Measurements from ENCODE around the gene BECN2.
"Not testable (repeated sequence)": the region's sequence is repeated elsewhere in the genome, so short reads cannot be mapped to it uniquely, and the experiment has no call there.

Gene BECN2

DNA sequence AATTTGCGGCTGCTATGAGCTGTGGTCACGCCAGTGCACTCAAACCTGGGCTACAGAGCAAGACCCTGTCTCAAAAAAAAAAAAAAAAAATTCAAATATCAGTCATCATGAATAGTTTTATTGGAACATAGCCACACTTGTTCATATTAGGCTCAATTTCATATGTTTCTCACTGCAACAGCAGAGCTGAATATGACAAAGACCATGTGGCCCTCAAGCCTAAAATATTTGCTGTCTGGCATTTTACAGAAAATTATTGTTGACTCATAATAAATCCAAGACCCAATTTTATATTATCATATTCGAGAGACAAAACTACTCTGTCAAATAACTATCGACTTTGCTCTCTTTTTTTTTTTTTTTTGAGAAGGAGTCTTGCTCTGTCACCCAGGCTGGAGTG lies 11.0 kb downstream of the BECN2 start:
- no peak for DNase-seq (ENCODE audit: low read depth)
- in situ Hi-C loops (cut with HindIII; ENCODE audit: low sequenced_read_pairs): no loop called here

DNA sequence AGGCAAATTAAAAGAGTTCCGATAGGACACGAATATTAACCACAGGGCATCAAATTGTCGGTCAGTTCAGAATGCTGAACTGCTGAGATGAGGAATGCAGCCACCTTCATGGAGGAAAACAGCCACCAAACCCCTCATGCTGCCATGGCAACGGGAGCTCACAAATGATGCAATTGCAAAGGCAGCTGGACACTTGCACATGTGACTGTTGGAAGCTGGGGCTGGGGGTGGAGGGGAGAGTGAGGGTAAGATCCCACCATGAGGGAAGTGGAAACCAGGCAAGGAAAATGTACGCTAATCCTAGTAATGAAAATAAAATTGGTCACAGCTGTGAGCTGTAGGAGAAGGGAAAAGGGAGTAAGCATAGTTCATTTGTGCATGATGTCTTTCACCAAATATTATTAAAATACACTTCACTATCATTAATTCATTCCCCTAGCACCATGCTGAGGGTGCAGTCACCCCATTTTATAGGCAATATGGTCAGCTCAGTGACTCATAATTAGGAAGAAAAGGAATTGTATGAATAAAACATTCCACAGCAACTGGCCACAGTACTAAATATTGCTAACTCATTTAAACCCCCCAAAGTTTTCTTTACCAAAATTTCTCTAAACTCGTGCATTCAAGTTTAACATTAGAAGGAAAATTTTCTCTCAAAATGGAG lies 15.3 kb downstream of the BECN2 start:
- H3K4me3 ChIP-seq (ENCODE audit: low read depth, low read length): no peak overlapping the region
- in situ Hi-C loops (cut with HindIII; ENCODE audit: low sequenced_read_pairs): no loop called here
- TF ChIP-seq, protein P1, sequence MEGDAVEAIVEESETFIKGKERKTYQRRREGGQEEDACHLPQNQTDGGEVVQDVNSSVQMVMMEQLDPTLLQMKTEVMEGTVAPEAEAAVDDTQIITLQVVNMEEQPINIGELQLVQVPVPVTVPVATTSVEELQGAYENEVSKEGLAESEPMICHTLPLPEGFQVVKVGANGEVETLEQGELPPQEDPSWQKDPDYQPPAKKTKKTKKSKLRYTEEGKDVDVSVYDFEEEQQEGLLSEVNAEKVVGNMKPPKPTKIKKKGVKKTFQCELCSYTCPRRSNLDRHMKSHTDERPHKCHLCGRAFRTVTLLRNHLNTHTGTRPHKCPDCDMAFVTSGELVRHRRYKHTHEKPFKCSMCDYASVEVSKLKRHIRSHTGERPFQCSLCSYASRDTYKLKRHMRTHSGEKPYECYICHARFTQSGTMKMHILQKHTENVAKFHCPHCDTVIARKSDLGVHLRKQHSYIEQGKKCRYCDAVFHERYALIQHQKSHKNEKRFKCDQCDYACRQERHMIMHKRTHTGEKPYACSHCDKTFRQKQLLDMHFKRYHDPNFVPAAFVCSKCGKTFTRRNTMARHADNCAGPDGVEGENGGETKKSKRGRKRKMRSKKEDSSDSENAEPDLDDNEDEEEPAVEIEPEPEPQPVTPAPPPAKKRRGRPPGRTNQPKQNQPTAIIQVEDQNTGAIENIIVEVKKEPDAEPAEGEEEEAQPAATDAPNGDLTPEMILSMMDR (IDR thresholded peaks at IDR 0.05; ENCODE audit: low read depth, low read length, missing control alignments): no peak
- DNase-seq (ENCODE audit: low read depth): peak; percentile 51

More for the DNA sequence above, 11.0 kb downstream of the BECN2 start:
- H3K4me3 ChIP-seq (ENCODE audit: low read depth, low read length): no peak overlapping the region
- TF ChIP-seq, protein P1 (IDR thresholded peaks at IDR 0.05; ENCODE audit: low read depth, low read length, missing control alignments): no peak

DNA sequence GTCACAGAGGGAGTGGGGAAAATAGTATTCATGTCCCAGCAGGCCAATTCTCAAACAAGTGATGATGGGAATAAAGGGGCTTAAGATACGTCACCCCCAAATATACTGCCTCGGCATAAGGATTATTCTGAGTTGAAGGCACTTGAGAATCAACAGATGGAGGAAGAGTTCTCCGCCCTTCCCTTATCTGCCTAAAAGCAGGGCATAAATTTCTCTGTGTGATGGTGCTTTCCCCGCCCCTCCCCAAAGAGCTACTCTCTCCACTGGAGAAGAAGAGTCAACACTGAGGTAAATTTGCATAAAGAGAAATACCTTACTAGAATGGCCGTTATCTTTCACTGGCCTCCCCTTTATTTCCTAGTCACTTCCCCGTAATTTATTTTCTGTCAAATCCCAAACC lies 18.7 kb downstream of the BECN2 start:
- no peak overlapping the region for H3K4me3 ChIP-seq (ENCODE audit: low read depth, low read length)
- DNase-seq (ENCODE audit: low read depth): no peak
- in situ Hi-C loops (cut with HindIII; ENCODE audit: low sequenced_read_pairs): no loop called here
- TF ChIP-seq, protein P1 (IDR thresholded peaks at IDR 0.05; ENCODE audit: low read depth, low read length, missing control alignments): no peak

DNA sequence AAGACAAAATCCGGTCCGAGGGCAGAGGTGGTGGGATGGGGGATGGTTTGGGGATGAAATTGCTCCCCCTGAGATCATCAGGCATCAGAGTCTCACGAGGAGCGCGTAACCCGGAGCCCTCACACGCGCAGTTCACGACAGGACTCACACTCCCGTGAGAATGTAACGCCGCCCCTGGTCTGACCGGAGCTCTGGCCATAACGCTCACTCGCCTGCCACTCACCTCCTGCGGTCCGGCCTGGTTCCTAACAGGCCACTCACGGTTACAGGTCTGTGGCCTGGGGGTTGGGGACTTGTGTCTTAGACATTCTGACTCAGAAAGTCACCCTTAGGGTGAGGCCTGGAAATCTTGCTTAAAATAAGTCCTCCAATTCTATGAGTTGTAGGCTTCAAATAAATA lies 21.5 kb downstream of the BECN2 start:
- DNase-seq (ENCODE audit: low read depth): no peak
- TF ChIP-seq, protein P1 (IDR thresholded peaks at IDR 0.05; ENCODE audit: low read depth, low read length, missing control alignments): no peak
- no peak overlapping the region for H3K4me3 ChIP-seq (ENCODE audit: low read depth, low read length)
- in situ Hi-C loops (cut with HindIII; ENCODE audit: low sequenced_read_pairs): no loop called here

DNA sequence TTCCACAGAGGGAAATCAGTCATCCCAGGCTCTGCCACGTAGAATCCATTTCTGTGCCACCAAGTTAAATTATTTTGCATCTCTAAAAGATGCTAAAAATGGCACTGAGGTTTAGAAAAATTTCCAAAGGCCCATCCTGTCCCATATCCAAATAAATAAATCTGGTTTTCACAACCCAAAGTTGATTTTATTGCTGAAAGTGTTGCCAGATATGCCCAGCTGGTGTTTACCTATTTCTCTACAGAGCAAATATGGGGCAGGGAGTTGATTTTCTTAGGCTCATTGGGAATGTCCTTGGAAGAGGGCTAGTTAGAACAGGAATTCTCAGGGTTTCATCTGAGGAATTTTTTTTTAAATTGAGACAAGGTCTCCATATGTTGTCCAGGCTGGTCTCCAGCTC lies 22.4 kb downstream of the BECN2 start:
- in situ Hi-C loops (cut with HindIII; ENCODE audit: low sequenced_read_pairs): no loop called here
- TF ChIP-seq, protein P1 (IDR thresholded peaks at IDR 0.05; ENCODE audit: low read depth, low read length, missing control alignments): no peak
- no peak overlapping the region for H3K4me3 ChIP-seq (ENCODE audit: low read depth, low read length)
- DNase-seq (ENCODE audit: low read depth): no peak

DNA sequence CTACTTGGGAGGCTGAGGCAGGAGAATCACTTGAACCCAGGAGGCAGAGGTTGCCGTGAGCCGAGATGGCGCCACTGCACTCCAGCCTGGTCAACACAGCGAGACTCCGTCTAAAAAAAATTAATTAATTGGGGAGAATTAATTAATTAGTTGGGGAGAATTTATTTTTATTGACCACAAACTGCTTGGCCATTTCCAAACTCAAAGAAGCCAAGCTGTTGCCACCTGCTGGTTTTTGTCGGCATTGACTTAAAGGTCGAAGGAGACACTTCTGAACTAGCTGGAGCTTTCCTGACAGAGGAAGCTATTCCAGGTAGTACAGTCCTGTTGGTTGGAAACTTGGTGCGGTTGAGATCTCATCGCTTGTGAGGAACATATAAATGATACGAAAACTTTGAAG lies 28.2 kb downstream of the BECN2 start:
- peak; percentile 24 for DNase-seq (ENCODE audit: low read depth)
- TF ChIP-seq, protein P1 (IDR thresholded peaks at IDR 0.05; ENCODE audit: low read depth, low read length, missing control alignments): peak; percentile 67
- in situ Hi-C loops (cut with HindIII; ENCODE audit: low sequenced_read_pairs): no loop called here
- no peak overlapping the region for H3K4me3 ChIP-seq (ENCODE audit: low read depth, low read length)

DNA sequence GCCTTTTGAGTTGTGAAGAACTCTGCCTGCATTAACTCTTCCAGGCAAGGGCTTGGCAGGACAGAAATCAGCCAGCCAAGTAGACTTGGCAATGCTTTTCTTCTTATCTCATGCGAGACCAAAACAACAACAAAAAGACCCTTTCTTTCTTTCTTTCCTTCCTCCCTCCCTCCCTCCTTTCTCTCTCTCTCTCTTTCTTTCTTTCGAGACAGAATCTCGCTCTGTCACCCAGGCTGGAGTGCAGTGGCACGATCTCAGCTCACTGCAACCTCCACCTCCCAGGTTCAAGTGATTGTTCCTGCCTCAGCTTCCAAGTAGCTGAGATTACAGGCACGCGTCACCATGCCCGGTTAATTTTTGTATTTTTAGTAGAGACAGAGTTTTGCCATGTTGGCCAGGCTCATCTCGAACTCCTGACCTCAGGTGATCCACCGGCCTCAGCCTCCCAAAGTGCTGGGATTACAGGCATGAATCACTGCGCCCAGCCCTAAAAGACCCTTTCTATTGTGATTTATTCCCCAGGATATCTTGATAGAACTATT lies 30.9 kb downstream of the BECN2 start:
- in situ Hi-C loops (cut with HindIII; ENCODE audit: low sequenced_read_pairs); DNase-seq (ENCODE audit: low read depth); H3K4me3 ChIP-seq (ENCODE audit: low read depth, low read length): not testable (repeated sequence)

Measured in astrocyte of the cerebellum (primary cell).